GM12864 (cell line): ENCODE measurements around the gene PMM1.

Experiments used
- DNase-seq: peaks from one replicate; pipeline ENCODE4 v3.0.0-alpha.2; 2011; ENCODE audit warnings: low read depth
- H3K4me3 ChIP-seq: 2 replicates; pipeline ENCODE4 v1.5.1; 2011; ENCODE audit warnings: mild to moderate bottlenecking, low read depth, low read length, control low read depth
- TF ChIP-seq, protein P1 (sequence below): IDR thresholded peaks from 2 replicates; pipeline ENCODE4 v1.5.1; 2011; ENCODE audit warnings: low read depth, mild to moderate bottlenecking, moderate library complexity, low read length, control low read depth, inconsistent platforms; ENCODE audit errors: missing control alignments

Gene PMM1

DNA sequence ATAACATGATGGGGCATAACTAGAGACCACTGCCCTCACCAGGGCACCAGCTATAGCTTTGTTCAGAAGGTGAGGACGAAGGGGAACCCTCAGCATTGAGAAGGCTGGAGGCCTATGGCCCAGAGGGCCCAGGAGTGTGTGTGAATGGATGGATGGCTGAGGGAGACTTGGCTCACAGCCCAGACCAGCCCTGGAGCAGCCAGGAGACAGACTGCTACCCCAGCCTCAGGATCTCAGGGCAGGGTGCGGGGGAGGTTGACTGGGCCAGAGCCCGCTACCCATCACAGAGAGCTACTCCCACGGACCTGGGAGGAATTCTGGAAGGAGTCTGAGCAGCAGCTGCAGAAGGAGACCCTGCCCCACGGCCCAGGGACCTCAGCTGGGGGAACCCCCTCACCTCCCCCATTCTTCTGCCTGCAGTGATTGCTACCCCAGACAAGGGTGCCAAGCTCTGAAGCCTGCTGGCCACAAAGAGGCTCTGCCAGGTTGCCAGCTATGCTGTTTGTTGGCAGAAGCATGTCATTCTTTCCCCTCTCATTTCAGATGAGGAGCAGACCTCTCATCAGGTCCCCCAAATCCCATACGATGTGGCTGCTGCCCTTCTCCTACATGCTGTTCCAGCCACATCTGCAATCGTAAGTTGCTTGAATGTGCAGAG lies 34.2 kb downstream of the PMM1 start:
- no peak for DNase-seq
- TF ChIP-seq, protein P1, sequence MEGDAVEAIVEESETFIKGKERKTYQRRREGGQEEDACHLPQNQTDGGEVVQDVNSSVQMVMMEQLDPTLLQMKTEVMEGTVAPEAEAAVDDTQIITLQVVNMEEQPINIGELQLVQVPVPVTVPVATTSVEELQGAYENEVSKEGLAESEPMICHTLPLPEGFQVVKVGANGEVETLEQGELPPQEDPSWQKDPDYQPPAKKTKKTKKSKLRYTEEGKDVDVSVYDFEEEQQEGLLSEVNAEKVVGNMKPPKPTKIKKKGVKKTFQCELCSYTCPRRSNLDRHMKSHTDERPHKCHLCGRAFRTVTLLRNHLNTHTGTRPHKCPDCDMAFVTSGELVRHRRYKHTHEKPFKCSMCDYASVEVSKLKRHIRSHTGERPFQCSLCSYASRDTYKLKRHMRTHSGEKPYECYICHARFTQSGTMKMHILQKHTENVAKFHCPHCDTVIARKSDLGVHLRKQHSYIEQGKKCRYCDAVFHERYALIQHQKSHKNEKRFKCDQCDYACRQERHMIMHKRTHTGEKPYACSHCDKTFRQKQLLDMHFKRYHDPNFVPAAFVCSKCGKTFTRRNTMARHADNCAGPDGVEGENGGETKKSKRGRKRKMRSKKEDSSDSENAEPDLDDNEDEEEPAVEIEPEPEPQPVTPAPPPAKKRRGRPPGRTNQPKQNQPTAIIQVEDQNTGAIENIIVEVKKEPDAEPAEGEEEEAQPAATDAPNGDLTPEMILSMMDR = no peak
- no peak overlapping the region for H3K4me3 ChIP-seq

DNA sequence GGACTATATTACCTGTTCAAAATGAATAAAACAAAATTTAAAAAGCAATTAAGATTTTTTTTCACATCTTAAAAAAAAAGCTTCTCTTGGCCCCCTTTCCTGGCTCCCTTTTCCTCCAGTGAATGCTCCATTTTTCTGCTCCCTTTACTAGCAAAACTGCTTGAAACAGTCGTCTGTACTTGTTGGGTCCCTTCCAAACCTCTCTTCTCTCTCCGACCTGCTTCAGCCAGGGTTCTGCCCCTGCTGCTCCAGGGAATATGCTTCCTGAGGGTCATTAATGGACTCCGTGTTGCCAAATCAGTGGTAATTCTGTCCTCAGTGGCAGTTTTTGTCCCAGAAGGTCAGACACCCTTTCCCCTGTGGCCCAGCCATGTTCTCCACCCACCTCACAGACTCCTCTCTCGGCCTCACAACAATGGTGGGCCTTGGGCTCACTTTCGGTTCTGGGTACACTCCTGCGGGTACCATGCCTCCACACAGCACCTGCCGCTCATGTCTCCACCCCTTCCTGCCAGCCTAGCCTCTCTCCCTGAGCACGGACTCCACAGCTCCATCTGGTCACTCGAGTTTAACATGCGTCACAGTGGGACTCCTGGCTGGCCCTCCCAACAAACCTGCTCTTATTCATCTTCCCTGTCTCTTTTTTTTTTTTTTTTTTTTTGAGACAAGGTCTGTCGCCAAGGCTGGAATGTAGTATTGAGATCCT lies 37.6 kb downstream of the PMM1 start:
- H3K4me3 ChIP-seq = no peak overlapping the region
- no peak for DNase-seq
- TF ChIP-seq, protein P1 = no peak

DNA sequence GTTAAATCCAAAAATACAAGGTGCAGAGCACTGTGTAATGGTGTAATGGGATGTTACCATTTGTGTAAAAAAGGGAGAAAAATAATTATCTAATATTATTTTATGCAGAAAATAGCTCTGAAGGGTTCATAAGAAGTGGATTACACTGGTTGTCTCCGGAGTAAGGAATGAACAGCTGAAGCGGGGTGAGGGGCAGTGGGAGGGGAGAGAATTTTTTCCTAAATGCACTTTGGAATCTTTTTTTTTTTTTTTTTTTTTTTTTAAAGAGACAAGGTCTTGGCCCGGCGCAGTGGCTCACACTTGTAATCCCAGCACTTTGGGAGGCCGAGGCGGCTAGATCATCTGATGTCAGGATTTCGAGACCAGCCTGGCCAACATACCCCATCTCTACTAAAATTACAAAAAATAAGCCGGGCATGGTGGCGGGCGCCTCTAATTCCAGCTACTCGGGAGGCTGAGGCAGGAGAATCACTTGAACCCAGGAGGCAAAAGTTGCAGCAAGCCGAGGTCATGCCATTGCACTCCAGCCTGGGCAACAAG lies 38.6 kb downstream of the PMM1 start:
- no peak overlapping the region for H3K4me3 ChIP-seq
- TF ChIP-seq, protein P1 = no peak
- DNase-seq = no peak

DNA sequence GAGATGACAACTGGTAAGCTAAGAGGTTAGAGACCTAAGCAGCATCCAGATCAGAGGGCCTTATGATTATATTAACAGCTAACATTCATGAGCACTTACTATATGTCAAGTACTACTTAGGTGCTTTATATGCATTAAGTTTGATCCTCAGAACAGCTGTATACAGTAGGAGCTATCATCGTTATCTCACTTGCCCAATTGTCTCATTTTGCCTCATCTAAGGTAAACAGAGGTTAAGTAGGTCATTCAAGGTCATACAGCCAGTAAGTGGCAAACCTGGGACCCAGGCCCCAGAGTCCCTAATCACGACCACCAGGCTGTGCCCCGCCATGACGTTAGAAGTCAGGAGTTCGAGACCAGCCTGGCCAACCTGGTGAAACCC lies 40.8 kb downstream of the PMM1 start:
- H3K4me3 ChIP-seq = no peak overlapping the region
- TF ChIP-seq, protein P1 = no peak
- DNase-seq = no peak

DNA sequence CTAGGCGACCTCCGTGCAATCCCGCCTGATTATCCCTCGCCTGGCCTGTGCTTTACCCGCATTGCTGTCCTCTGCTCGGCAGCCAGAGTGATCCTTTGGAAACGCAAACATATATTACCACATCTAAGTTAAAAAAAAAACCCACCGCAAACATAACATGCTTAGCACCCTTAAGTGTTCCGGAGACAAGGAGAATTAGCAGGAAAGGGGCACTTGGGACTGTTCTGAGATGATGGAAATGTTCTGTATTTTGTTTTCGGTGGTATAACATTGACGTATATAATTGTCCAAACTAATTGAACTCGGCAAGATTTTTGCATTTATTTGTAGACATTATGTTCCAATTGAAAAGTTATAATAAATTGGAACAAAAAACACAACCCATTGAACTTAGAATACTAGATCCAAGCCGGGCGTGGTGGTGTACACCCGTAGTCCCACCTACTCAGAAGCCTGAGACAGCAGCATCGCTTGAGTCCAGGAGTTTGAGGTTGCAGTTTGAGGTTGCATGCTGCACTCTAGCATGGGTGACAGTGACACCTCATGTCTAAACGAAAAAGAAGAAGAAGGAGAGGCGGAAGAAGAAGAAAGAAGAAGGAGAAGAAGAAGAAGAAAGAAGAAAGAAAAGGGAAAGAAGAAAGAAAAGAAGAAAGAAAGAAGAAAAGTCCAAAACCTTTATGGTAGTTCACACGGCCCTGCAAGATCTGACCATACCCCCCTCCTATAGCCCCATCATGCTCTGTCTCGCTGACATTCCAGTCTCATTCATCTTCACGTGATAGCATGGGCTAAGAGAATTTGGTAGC lies 44.8 kb downstream of the PMM1 start:
- H3K4me3 ChIP-seq = peak overlapping the region; percentile 93
- TF ChIP-seq, protein P1 = no peak
- DNase-seq = no peak

DNA sequence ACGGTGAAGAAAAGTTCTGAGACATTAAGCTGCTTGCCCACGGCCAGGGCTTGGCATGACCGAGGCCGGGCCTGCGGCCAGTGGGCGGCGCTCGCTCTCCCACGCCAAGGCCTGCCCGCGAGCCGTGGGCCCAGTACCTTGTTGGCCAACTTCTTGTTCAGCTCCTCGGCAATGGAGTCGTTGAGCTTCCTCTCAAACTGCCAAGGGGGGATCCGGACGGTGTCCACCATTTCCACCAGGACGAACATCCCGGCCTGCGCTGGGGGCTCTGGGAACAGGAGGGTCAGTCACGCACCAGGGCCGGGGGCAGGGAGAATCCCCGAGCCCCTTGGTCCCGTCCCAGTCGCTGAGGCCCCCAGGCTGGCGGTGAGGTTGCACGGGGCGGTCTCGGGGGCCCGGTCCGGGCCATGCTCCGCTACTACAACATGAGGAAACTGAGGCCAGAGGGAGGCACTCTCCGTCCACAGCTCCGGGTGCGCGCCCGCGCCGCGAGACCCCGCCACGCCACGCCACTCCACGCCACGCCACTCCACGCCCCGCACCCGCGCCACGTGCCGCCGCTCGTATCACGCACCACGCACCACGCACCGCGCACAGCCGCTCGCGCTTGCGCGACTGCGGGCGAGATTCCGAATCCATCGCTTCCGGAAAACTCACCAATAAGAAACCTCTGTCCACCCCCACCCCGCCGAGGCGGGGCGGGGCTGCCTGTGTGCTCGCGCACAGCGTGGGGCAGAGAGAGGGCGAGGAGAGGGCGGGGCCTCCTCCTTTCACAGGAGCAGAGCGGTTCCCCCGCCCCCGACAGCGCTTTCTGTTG lies 45.6 kb downstream of the PMM1 start, which contains the start of gene POLR3H:
Gene POLR3H (minus strand): TSS at position 617 of the 817 bp plus-strand sequence. CDS start 369 bp downstream, at position 248.
- DNase-seq = peak; percentile 94
- H3K4me3 ChIP-seq = peak within 1 kb of the TSS; percentile 93
- TF ChIP-seq, protein P1 = peak; percentile 68
